ENCODE measurements around the gene UTF1. TPM values are rescaled to one million over a fixed set of nuclear protein-coding genes. Genes with fewer than 3 reads are reported as not detected.

Gene UTF1
- total and polyA plus RNA-seq, 9 of the 15 experiments (the other 6 are each of a cell fraction or from before 2014, with no cell fraction given), result 0.35 to 0.46 TPM; not detected in 7

GRCh38 chr10:133215586-133215985, 14.4 kb upstream of the UTF1 start:
- H3K9me3 ChIP-seq (replicated peaks; ENCODE audit: control insufficient read depth, insufficient read depth, low read depth, low read length), result no peaks in the 10 kb centered on the region
- H3K9me1 ChIP-seq (ENCODE audit: control insufficient read depth, insufficient read depth, low read length), result no peaks in the 10 kb centered on the region
- no TSS peak for BruUV-seq (replicated peaks)
- H3K9ac ChIP-seq (ENCODE audit: insufficient read depth in 1 of 2, low read depth in 2 of 2, low read length in 2 of 2), result no peak overlapping the region
- H3K79me2 ChIP-seq (ENCODE audit: control insufficient read depth, insufficient read depth, low read length), result no peaks in the 10 kb centered on the region
- 43% methylated on average over 18 of the region's 27 CpGs for WGBS (ENCODE audit: insufficient coverage, low coverage, missing lambda C conversion rate)
- no peak overlapping the region for H3K4me3 ChIP-seq
- intact Hi-C loops (cut with micrococcal nuclease), result no loop called here
- TF ChIP-seq ZNF398 (CRISPR knock-in tag; IDR thresholded peaks at IDR 0.05) (no peak), RBM39 (optimal IDR thresholded peaks at IDR 0.05; ENCODE audit: low read depth, low read length) (no peak), ZNF347 (CRISPR knock-in tag; IDR thresholded peaks at IDR 0.05; ENCODE audit: low read depth) (no peak), RBM15 (IDR thresholded peaks at IDR 0.05; ENCODE audit: insufficient read depth, low read length) (no peak), GATAD2B (IDR thresholded peaks at IDR 0.05; ENCODE audit: borderline replicate concordance) (no peak), ZNF3 (CRISPR knock-in tag; IDR thresholded peaks at IDR 0.05) (no peak), FOXO4 (CRISPR knock-in tag; IDR thresholded peaks at IDR 0.05) (no peak), SMAD2 (IDR thresholded peaks at IDR 0.05; ENCODE audit: low read depth, low read length) (no peak), MAZ (CRISPR knock-in tag; conservative IDR thresholded peaks at IDR 0.05 in 1 of 2, IDR thresholded peaks at IDR 0.05 in 1 of 2) (no peak)
- no peak for FAIRE-seq
- POLR2A ChIA-PET, result interaction anchor here (0.6 kb wide), 1 partner anchor 21 kb away, joined by 3 read pairs; no protein-coding TSS in a partner anchor
- H3K36me3 ChIP-seq (ENCODE audit: control insufficient read depth, insufficient read depth, low read length), result no peaks in the 10 kb centered on the region
- no peak overlapping the region for H3K4me2 ChIP-seq (ENCODE audit: insufficient read depth, low read length)
- CTCF ChIA-PET (ENCODE audit: low intra/inter-chr PET ratio), result interaction anchor here (0.6 kb wide), 1 partner anchor 22 kb away, joined by 3 read pairs; no protein-coding TSS in a partner anchor
- DNase-seq (ENCODE audit: extremely low read depth in 1 of 4, low spot score in 3 of 4), result no peak
- H3K4me1 ChIP-seq (replicated peaks in 1 of 2; ENCODE audit: control insufficient read depth in 2 of 2, insufficient read depth in 2 of 2, low read length in 2 of 2), result peaks cover 0 to 59% of the 10 kb centered on the region in 2 experiments; a peak in 2 of 5 replicates
- ATAC-seq, result no peak
- H2AFZ ChIP-seq (ENCODE audit: low read depth, low read length), result no peak overlapping the region
- in situ Hi-C loops (cut with MboI), result no loop called here
- no peaks in the 10 kb centered on the region for H4K20me1 ChIP-seq (replicated peaks; ENCODE audit: control insufficient read depth, insufficient read depth, low read length)
- peaks cover 5 to 55% of the 10 kb centered on the region in 2 experiments for H3K27me3 ChIP-seq (ENCODE audit: control insufficient read depth in 2 of 2, insufficient read depth in 2 of 2, low read length in 2 of 2)
- H3K27ac ChIP-seq (ENCODE audit: extremely low read depth, low read depth, low read length), result no peak overlapping the region

All from K562 (cell line).